NCI-H345 treated with DMSO at 0.1 percent for 48 hours (cell line): ENCODE results near the gene GRAP2.
"Not testable (repeated sequence)": the region's sequence is repeated elsewhere in the genome, so short reads cannot be mapped to it uniquely, and the experiment has no call there.

Experiments
- DNase-seq: peaks from one replicate; lab custom pipeline; 2025; ENCODE audit not compliant: unreplicated experiment; lab: John Stamatoyannopoulos, UW

GRAP2 gene

DNA sequence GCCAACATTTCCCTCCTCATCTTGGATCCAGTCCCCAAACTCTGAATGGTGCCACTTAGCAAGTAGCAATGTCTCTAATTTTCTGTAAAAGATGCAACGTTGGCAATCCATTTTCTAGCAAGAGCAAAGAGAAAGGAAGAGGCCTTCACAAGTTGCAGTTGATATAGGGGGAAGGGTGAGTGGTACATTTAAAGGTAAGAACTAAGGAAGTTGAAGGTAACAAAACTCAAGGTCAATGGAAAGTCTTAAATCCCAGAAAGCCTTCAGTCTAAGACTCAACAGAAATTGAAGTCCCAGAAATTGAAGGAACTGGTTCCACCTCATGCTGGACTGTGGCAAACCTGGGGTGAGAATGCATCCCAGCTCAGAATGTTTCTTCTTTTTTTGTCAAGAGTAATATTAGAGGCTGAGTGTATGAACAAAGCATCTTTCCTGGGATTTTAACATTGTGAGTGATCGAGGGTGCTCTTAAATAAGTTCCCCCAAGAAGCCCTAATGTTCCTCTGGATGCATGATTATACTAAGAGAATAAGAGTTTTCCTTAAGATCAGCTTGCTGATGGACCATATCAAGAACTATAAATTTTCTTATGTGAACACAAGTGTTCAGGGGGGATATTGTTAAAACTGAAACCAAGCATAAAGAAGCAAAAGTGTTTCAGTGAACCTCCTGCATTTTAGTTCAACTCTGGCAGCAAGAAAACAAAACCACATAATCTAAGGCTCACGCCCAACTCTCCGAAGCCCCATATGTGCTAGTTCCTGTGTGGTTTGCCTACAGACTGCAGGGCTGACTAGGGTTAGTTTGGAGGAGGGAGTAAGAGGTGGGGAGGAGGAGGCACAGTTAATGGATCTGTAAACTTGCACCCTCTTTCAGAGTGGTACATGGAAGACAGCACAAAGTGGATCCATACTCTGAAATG lies at the start of gene GRAP2:
Gene GRAP2 (plus strand): TSS at position 779 of the 922 bp plus-strand sequence. CDS start 46,023 bp downstream, outside the sequence.
- DNase-seq: no peak

GRCh38 chr22:39851606-39852315 lies 49.1 kb upstream of the GRAP2 start:
- no peak for DNase-seq

- no peak for DNase-seq
These were observed 48.1 kb upstream of the GRAP2 start for GRCh38 chr22:39852799-39853198.

DNA sequence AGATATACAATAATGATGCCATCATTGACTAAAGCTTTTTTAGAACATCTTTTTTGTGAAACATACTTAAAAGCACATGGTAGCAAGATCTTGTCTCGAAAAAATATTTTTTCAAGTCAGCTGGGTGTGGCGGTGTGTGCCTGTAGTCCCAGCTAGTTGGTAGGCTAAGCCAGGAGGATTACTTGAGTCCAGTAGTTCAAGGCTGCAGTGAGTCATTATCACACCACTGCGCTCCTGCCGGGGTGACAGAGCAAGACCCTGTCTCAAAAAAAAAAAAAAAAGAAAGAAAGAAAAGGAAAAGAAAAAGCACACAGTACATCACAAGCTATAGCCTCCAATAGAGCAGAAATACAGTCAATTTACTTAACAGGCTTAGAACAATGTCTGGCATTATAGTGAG lies 44.3 kb upstream of the GRAP2 start:
- no peak for DNase-seq

DNA sequence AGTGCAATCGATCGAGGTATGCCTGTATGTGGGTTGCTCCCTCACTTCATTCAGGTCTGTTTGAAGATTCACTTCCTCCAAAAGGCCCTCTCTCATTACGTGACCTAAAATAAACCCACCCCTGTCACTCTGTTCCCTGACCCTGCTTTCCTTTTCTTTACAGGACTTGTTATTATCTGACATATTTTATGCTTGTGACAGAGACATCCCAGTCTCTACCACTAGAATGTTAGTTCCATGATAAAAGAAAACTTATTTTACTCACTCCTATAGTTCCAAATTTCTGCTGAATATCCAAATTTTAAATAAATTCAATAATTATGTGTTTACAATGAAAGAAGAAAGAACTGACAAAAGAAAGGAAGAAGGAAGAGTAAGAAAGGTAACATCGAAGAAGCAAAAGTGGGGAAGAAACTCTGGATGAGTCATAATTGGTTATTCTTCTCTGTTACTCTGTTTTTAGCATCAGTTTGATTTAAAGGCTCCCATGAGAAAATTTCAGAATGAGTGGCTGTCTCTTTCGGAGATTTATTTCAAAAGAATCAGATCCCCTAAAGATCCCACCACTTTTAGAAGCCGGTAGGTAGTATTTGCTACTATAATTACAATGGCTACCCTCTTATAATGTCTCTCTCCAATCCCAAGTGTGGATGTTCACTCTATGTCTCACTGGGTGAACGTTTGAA lies 40.8 kb upstream of the GRAP2 start:
- DNase-seq: no peak

GRCh38 chr22:39868741-39869140 lies 32.1 kb upstream of the GRAP2 start:
- DNase-seq: no peak

DNA sequence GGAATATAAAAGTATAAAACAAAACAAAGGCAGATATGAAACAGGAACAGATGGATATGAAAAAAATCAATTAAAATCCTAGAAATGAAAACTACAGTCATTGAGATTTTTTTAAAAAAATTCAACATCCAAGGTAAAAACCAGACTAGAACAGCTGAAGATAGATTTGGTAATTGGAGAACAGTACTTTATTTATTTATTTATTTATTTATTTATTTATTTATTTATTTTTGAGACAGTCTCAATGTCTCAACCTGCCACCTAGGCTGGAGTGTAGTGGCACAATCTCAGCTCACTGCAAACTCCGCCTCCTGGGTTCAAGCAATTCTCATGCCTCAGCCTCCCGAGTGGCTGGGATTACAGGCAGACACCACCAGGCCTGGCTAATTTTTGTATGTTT lies 31.1 kb upstream of the GRAP2 start:
- not testable (repeated sequence) for DNase-seq

- DNase-seq: no peak
These were observed 29.7 kb upstream of the GRAP2 start for GRCh38 chr22:39871008-39871798.

GRCh38 chr22:39872548-39872947 lies 28.3 kb upstream of the GRAP2 start:
- DNase-seq: no peak

DNA sequence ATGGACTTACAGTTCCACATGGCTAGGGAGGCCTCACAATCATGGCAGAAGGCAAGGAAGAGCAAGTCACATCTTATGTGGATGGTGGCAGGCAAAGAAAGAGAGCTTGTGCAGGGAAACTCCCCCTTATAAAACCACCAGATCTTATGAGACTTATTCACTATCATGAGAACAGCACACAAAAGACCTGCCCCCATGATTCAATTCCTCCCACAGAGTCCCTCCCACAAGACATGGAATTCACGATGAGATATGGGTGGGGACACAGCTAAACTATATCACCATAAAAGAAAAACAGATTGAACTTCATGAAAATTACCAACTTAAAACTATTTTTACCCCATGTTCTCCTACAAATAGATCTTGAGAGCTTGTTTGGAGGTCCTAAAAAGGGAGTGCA lies 26.9 kb upstream of the GRAP2 start:
- no peak for DNase-seq

DNA sequence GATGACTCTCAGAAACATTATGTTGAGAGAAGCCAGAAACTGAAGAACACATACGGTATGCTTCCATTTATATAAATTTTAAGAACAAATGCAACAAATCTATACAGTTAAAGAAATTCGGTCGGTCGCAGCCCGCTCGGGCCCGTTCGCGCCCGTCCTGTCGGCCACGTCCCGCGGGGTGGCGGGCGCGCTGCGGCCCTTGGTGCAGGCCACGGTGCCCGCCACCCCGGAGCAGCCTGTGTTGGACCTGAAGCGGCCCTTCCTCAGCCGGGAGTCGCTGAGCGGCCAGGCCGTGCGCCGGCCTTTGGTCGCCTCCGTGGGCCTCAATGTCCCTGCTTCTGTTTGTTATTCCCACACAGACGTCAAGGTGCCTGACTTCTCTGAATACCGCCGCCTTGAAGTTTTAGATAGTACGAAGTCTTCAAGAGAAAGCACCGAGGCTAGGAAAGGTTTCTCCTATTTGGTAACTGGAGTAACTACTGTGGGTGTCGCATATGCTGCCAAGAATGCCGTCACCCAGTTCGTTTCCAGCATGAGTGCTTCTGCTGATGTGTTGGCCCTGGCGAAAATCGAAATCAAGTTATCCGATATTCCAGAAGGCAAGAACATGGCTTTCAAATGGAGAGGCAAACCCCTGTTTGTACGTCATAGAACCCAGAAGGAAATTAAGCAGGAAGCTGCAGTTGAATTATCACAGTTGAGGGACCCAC lies 25.6 kb upstream of the GRAP2 start:
- DNase-seq: not testable (repeated sequence)

GRCh38 chr22:39877079-39877845 lies 23.6 kb upstream of the GRAP2 start:
- DNase-seq: no peak

DNA sequence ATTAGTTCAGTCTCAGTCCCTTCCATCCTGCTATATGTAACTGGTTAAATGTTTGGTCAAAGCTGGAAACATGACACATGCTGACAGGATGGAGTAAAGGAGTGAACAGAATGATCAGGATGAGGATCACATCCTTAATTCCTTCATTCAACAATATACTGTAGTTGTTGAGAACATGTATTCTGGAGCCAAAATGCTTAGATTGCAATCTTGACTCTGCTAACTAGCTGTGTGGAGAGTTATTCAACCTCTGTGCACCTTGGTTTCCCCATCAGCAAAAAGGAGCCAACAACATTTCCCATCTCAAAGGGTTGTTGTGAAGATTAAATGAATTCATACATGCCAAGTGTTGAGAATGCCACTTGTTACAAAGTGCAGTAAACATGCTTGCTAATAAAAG lies 20.2 kb upstream of the GRAP2 start:
- no peak for DNase-seq

- DNase-seq: no peak
These were observed 17.8 kb upstream of the GRAP2 start for GRCh38 chr22:39883057-39883456.

GRCh38 chr22:39889924-39890323 lies 11.0 kb upstream of the GRAP2 start:
- DNase-seq: not testable (repeated sequence)

GRCh38 chr22:39893526-39893925 lies 7.4 kb upstream of the GRAP2 start, which contains the start of gene ENTHD1:
Gene ENTHD1 (minus strand): TSS chr22:39893760. CDS start chr22:39887748, 6,012 bp downstream.
- no peak for DNase-seq

DNA sequence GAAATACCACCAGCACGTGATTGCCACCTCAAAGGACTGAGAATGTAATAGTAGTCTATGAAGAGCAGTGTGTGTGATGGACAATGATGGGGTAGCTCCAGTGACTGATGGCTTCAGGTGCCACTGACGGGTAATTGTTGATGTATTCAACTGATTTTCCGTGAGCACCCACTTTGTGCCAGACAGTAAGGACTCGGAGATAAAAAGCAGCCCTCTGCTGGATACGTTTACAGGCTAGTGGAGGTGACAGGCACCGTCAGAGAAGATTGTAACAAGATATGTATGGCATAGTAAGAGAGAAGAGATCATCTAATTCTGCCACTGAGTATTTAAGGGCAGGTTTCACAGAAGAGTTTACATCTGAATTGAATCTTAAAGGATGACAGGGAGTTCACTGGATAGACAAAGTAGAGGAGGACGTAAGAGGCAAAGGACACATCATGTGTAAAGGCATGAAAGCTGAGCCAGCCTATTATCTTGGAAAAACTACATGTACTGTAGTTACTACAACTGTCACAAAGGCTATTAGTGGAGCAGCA lies 6.3 kb upstream of the GRAP2 start:
- no peak for DNase-seq

DNA sequence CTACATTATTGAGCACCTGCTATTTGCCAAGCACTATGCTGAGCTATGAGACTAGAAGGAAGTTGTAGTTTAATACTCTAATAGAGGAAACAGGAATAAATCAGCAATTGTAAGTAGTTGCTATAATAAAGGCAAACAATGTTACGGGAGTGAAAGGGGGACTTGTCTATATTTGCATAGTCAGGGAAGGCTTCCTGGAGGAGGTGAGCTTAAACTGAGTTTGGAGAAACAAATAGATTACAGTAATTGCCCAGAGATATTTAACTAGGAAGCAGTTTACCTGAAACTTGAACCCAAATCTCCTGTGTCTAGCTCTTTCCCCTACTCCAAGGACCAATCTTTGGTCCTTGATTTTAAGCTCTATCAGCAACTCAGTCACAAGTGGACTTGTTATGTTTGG lies 5.2 kb upstream of the GRAP2 start:
- DNase-seq: no peak
